ENCODE measurements around the gene PXMP2.

The PXMP2 gene

DNA sequence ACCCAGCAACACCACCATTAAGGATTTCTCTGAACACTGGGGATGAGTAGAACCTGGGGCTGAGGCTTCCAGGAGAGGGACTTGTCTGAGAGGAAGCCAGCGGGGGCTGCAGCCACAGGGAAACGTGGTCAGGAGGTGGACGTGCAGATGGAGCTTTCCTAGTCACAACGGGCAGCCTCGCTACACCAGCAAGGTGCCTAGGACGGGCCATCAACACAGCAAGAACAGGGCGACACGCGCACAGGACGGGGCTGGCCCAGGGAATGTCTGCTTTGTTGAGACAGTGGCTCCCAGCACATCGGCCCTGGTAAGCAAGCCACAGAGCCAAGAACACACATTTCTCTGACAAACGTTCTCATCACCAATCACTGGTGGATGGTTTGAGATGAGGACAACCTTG lies 49.0 kb downstream of the PXMP2 start:
- no peak for TF ChIP-seq ZFX (IDR thresholded peaks at IDR 0.05; ENCODE audit: borderline replicate concordance)
- TF ChIP-seq, protein P1, sequence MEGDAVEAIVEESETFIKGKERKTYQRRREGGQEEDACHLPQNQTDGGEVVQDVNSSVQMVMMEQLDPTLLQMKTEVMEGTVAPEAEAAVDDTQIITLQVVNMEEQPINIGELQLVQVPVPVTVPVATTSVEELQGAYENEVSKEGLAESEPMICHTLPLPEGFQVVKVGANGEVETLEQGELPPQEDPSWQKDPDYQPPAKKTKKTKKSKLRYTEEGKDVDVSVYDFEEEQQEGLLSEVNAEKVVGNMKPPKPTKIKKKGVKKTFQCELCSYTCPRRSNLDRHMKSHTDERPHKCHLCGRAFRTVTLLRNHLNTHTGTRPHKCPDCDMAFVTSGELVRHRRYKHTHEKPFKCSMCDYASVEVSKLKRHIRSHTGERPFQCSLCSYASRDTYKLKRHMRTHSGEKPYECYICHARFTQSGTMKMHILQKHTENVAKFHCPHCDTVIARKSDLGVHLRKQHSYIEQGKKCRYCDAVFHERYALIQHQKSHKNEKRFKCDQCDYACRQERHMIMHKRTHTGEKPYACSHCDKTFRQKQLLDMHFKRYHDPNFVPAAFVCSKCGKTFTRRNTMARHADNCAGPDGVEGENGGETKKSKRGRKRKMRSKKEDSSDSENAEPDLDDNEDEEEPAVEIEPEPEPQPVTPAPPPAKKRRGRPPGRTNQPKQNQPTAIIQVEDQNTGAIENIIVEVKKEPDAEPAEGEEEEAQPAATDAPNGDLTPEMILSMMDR (IDR thresholded peaks at IDR 0.05): no peak
- H3K27ac ChIP-seq: no peak overlapping the region

DNA sequence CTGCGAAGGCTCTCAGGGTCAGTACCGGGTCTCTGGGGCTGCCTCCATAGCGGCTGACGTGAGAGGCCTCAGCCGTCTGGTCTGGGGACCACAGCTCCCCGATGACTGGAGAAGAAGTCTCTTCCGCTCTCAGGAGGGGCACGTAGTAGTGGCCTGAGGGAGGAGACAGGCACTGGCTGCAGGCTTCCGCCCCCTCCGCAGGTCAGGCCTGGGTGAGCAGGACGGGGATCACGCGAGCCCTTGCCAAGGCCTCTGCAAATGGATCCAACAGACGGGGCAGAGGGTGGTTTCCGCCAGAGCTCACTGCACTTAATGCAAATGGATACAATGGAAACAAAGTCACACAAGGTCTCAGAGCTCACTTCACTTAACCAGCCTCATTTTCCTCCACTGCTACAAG lies 49.5 kb downstream of the PXMP2 start:
- TF ChIP-seq ZFX (IDR thresholded peaks at IDR 0.05; ENCODE audit: borderline replicate concordance): no peak
- TF ChIP-seq, protein P1 (IDR thresholded peaks at IDR 0.05): no peak
- no peak overlapping the region for H3K27ac ChIP-seq

DNA sequence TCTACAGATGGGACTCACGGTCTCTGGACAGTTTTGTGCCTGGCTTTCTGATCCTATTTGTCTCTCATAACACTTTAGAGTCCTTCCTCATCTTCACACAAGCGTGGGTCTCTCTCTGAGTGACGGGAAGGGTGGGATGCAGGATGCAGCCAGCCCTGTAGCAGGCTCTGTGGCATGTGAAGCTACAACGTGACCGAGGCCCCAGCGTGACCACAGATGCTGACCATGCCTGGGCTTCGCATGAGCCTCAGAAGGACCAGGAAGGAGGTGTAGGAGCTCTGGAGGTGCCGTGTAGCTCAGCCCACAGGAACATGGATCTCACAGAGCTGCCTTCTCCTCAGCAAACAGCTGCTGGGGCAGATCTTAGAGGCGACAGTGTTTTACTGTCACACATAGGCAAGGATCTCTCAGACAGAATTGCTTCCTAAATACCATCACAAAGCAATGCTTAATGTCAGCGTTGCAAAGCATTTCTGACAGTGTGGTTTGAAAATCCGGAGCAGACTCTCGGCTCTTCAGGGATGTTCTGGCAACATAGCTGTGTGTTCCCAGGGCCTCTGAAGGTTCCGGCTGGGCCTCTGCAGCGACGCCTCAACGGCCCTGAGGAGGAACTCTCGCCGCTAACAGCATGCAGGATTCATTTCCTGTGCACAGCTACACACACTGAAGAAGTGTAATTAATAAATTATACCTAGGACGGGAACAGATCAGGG lies 52.4 kb downstream of the PXMP2 start:
- TF ChIP-seq, protein P1 (IDR thresholded peaks at IDR 0.05): no peak
- TF ChIP-seq ZFX (IDR thresholded peaks at IDR 0.05; ENCODE audit: borderline replicate concordance): no peak
- no peak overlapping the region for H3K27ac ChIP-seq

DNA sequence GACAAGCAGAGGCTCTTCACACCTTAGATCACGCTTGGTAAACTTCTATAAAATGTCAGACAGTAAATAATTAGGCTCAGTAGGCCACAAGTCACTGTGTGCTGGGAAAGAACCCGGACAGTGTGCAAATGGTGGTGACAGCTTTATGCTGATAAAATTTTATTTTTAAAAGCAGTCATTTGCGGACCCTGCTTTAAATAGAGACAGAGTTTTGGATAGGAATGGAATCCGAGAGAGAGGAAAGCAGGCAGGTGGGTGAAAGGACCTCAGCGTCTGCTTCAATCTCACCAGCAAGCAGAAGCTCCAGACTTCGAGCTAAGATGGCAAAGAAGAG lies 52.9 kb downstream of the PXMP2 start:
- H3K27ac ChIP-seq: no peak overlapping the region
- no peak for TF ChIP-seq ZFX (IDR thresholded peaks at IDR 0.05; ENCODE audit: borderline replicate concordance)
- TF ChIP-seq, protein P1 (IDR thresholded peaks at IDR 0.05): no peak

DNA sequence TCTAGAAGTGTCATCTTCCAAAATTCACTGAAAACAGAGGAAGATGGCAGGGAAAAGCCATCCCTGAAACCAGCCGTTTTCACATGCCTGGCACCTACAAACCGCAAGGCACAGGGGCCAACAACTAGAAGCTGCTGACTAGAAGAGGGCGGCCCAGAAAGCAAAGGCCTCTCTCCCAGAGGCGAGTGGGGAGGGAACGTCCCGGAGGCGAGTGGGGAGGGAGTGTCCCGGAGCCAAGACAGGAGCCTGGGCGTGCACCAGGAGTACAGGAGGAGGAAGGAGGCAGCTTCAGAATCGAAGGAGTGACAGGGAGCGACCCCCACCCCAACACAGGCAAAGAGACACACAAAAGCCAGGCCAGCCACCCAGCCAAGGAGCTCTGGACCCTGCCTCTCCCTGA lies 53.3 kb downstream of the PXMP2 start:
- H3K27ac ChIP-seq: no peak overlapping the region
- TF ChIP-seq, protein P1 (IDR thresholded peaks at IDR 0.05): no peak
- TF ChIP-seq ZFX (IDR thresholded peaks at IDR 0.05; ENCODE audit: borderline replicate concordance): no peak

DNA sequence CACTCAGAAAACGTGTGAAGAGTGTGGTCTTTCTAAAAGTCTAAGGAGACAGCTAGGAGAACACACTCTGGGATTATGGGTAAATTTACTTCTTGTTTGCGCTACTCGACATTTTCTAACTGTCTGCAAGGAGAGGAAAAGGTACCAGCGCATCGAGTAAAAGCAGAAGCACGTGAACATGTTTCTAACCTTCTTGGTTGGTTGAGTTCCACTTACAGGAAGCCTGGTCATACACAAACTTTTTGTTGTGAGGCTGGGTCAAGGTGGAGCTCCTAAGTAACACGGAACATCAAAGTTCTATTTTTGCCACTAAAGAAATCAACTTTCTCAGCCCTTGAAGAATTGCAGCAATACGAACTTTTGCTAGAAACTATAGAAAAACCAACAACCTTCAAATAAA lies 54.2 kb downstream of the PXMP2 start:
- TF ChIP-seq ZFX (IDR thresholded peaks at IDR 0.05; ENCODE audit: borderline replicate concordance): no peak

DNA sequence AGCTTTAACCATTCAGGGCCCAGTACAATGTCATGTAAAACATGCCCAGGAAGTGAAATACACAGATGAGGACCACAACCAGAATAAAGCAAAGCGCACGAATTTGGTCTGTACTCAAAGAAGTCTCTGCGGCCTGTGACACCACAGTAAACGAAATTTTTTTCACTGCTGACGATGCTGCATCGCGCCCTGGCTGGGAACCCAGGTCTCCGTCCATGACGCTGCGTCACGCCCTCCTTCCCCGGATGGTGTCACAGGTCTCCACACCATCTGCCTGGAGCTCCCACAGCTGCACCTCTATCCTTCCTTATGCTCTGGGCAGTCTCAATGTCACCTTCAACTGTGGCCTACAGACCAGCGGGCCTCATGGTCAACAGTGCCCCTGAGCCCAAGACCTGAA lies 56.4 kb downstream of the PXMP2 start:
- TF ChIP-seq, protein P1 (IDR thresholded peaks at IDR 0.05): no peak
- TF ChIP-seq ZFX (IDR thresholded peaks at IDR 0.05; ENCODE audit: borderline replicate concordance): no peak
- H3K27ac ChIP-seq: no peak overlapping the region

More for the DNA sequence above, 54.2 kb downstream of the PXMP2 start:
- H3K27ac ChIP-seq: no peak overlapping the region

DNA sequence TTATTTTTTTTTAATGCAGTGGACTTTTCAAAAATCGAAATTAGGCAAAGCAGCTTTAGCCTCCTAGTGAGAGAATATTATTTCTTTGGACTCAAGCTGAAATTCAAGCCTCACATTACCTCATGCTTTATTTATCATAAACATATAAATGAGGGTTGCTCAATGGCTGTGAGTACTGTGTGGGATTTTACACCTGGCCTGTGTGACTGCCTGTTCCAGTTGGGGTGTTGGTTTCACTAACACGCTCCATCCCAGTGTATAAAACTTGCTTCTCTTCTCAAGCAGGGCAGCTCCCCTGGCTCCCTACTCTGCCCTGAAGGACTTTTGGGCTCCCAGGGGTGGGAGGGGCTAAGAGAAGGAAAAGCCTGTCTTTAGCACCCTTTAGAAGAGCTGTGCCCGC lies 59.2 kb downstream of the PXMP2 start:
- H3K27ac ChIP-seq: no peak overlapping the region
- TF ChIP-seq ZFX (IDR thresholded peaks at IDR 0.05; ENCODE audit: borderline replicate concordance): no peak
- TF ChIP-seq, protein P1 (IDR thresholded peaks at IDR 0.05): no peak
